ENCODE data around the gene FAM118A.

Gene FAM118A

GRCh38 chr22:45308957-45309421, 745 bp upstream of the FAM118A start:
- peak overlapping the region; percentile 56 for H2AK5ac ChIP-seq (ENCODE audit: low read length)
- peaks cover 14% of the 10 kb centered on the region for H3K79me1 ChIP-seq (ENCODE audit: low read length)
- peaks cover 17% of the 10 kb centered on the region for H3K79me2 ChIP-seq (ENCODE audit: control insufficient read depth, insufficient read depth, low read length, poor library complexity)
- peaks cover 20 to 28% of the 10 kb centered on the region in 2 experiments for H3K4me1 ChIP-seq (ENCODE audit: control insufficient read depth in 1 of 2, insufficient read depth in 2 of 2, low read length in 2 of 2)
- H2AFZ ChIP-seq (ENCODE audit: insufficient read depth, low read length, poor library complexity) = peak overlapping the region; percentile 64
- peak overlapping the region; percentile 78 for H3K4me2 ChIP-seq (ENCODE audit: low read length)
- peak overlapping the region; percentile 19 for H3K27ac ChIP-seq (ENCODE audit: low read depth, low read length)
- H3K9ac ChIP-seq (ENCODE audit: low read length) = peak overlapping the region; percentile 14
- H2BK12ac ChIP-seq (ENCODE audit: low read length) = peak overlapping the region; percentile 47
- H4K8ac ChIP-seq (ENCODE audit: low read depth, low read length) = peak overlapping the region; percentile 73
- peaks cover 3% of the 10 kb centered on the region for H3K9me3 ChIP-seq (ENCODE audit: insufficient read depth, low read depth, low read length)
- H2BK120ac ChIP-seq (ENCODE audit: insufficient read depth, low read length, poor library complexity) = peak overlapping the region; percentile 26
- peak overlapping the region; percentile 5 for H4K12ac ChIP-seq (ENCODE audit: low read depth, low read length)
- peak overlapping the region; percentile 52 for H3K18ac ChIP-seq (ENCODE audit: low read length)
- H2BK5ac ChIP-seq (ENCODE audit: low read depth, low read length, poor library complexity) = no peak overlapping the region
- DNase-seq = no peak
- H3K36me3 ChIP-seq (ENCODE audit: control insufficient read depth in 1 of 2, insufficient read depth in 2 of 2, low read length in 2 of 2) = no peaks in the 10 kb centered on the region
- peak overlapping the region; percentile 75 for H3K14ac ChIP-seq (ENCODE audit: low read length)
- peak overlapping the region; percentile 51 for H3K4me3 ChIP-seq (ENCODE audit: low read depth, low read length)
- peak overlapping the region; percentile 79 for H4K91ac ChIP-seq (ENCODE audit: low read depth, low read length)
- H3K27me3 ChIP-seq (ENCODE audit: insufficient read depth, low read length) = no peaks in the 10 kb centered on the region
- no peak overlapping the region for H3K4ac ChIP-seq (ENCODE audit: low read depth, low read length)
- no CpG with 5 or more reads among the region's 25 CpGs for WGBS (ENCODE audit: extremely low coverage, insufficient coverage, insufficient read length)
- no peak overlapping the region for H3K23ac ChIP-seq (ENCODE audit: low read length)

- peak overlapping the region; percentile 31 for H2BK5ac ChIP-seq (ENCODE audit: low read depth, low read length, poor library complexity)
- peak overlapping the region; percentile 6 for H4K8ac ChIP-seq (ENCODE audit: low read depth, low read length)
- WGBS (ENCODE audit: extremely low coverage, insufficient coverage, insufficient read length) = no CpG with 5 or more reads among the region's 33 CpGs
Measured at GRCh38 chr22:45310331-45310976, 720 bp downstream of the FAM118A start.

GRCh38 chr22:45310977-45311531, 1.3 kb downstream of the FAM118A start:
- Histone ChIP-seq H3K18ac (ENCODE audit: low read length) (peak overlapping the region; percentile 59), H4K91ac (ENCODE audit: low read depth, low read length) (no peak overlapping the region), H3K23ac (ENCODE audit: low read length) (no peak overlapping the region), H3K4me3 (ENCODE audit: low read depth, low read length) (no peak overlapping the region), H3K36me3 (ENCODE audit: control insufficient read depth in 1 of 2, insufficient read depth in 2 of 2, low read length in 2 of 2) (no peaks in the 10 kb centered on the region), H4K8ac (ENCODE audit: low read depth, low read length) (no peak overlapping the region), H3K14ac (ENCODE audit: low read length) (no peak overlapping the region), H2BK5ac (ENCODE audit: low read depth, low read length, poor library complexity) (no peak overlapping the region), H2BK120ac (ENCODE audit: insufficient read depth, low read length, poor library complexity) (no peak overlapping the region), H2AFZ (ENCODE audit: insufficient read depth, low read length, poor library complexity) (no peak overlapping the region), H3K79me1 (ENCODE audit: low read length) (peaks cover 14% of the 10 kb centered on the region), H2BK12ac (ENCODE audit: low read length) (no peak overlapping the region), H2AK5ac (ENCODE audit: low read length) (no peak overlapping the region), H4K12ac (ENCODE audit: low read depth, low read length) (no peak overlapping the region), H3K27ac (ENCODE audit: low read depth, low read length) (no peak overlapping the region), H3K4me2 (ENCODE audit: low read length) (peak overlapping the region; percentile 94), H3K79me2 (ENCODE audit: control insufficient read depth, insufficient read depth, low read length, poor library complexity) (peaks cover 17% of the 10 kb centered on the region), H3K4me1 (ENCODE audit: control insufficient read depth in 1 of 2, insufficient read depth in 2 of 2, low read length in 2 of 2) (peaks cover 24 to 32% of the 10 kb centered on the region in 2 experiments), H3K9ac (ENCODE audit: low read length) (no peak overlapping the region), H3K4ac (ENCODE audit: low read depth, low read length) (peak overlapping the region; percentile 89), H3K9me3 (ENCODE audit: insufficient read depth, low read depth, low read length) (peaks cover 3% of the 10 kb centered on the region), H3K27me3 (ENCODE audit: insufficient read depth, low read length) (no peaks in the 10 kb centered on the region)
- no peak for DNase-seq
- whole genome bisulfite sequencing (ENCODE audit: extremely low coverage, insufficient coverage, insufficient read length) = no CpG with 5 or more reads among the region's 14 CpGs

More at GRCh38 chr22:45310331-45310976, 720 bp downstream of the FAM118A start:
- H2AK5ac ChIP-seq (ENCODE audit: low read length) = no peak overlapping the region
- H3K23ac ChIP-seq (ENCODE audit: low read length) = no peak overlapping the region
- H2BK12ac ChIP-seq (ENCODE audit: low read length) = peak overlapping the region; percentile 29
- peak overlapping the region; percentile 75 for H4K91ac ChIP-seq (ENCODE audit: low read depth, low read length)
- H4K12ac ChIP-seq (ENCODE audit: low read depth, low read length) = peak overlapping the region; percentile 3
- peak overlapping the region; percentile 68 for H3K9ac ChIP-seq (ENCODE audit: low read length)
- H2AFZ ChIP-seq (ENCODE audit: insufficient read depth, low read length, poor library complexity) = peak overlapping the region; percentile 23
- H3K4me1 ChIP-seq (ENCODE audit: control insufficient read depth in 1 of 2, insufficient read depth in 2 of 2, low read length in 2 of 2) = peaks cover 24 to 32% of the 10 kb centered on the region in 2 experiments
- peak overlapping the region; percentile 70 for H3K14ac ChIP-seq (ENCODE audit: low read length)
- no peaks in the 10 kb centered on the region for H3K27me3 ChIP-seq (ENCODE audit: insufficient read depth, low read length)
- H3K36me3 ChIP-seq (ENCODE audit: control insufficient read depth in 1 of 2, insufficient read depth in 2 of 2, low read length in 2 of 2) = no peaks in the 10 kb centered on the region
- peak overlapping the region; percentile 73 for H3K18ac ChIP-seq (ENCODE audit: low read length)
- peaks cover 14% of the 10 kb centered on the region for H3K79me1 ChIP-seq (ENCODE audit: low read length)
- peak overlapping the region; percentile 94 for H3K4ac ChIP-seq (ENCODE audit: low read depth, low read length)
- peak overlapping the region; percentile 73 for H3K27ac ChIP-seq (ENCODE audit: low read depth, low read length)
- no peak for DNase-seq
- H3K4me3 ChIP-seq (ENCODE audit: low read depth, low read length) = peak overlapping the region; percentile 83
- H3K4me2 ChIP-seq (ENCODE audit: low read length) = peak overlapping the region; percentile 94
- no peak overlapping the region for H2BK120ac ChIP-seq (ENCODE audit: insufficient read depth, low read length, poor library complexity)
- H3K9me3 ChIP-seq (ENCODE audit: insufficient read depth, low read depth, low read length) = peaks cover 3% of the 10 kb centered on the region
- H3K79me2 ChIP-seq (ENCODE audit: control insufficient read depth, insufficient read depth, low read length, poor library complexity) = peaks cover 17% of the 10 kb centered on the region

- Histone ChIP-seq H3K23ac (ENCODE audit: low read length) (no peak overlapping the region), H2BK5ac (ENCODE audit: low read depth, low read length, poor library complexity) (peak overlapping the region; percentile 6), H3K14ac (ENCODE audit: low read length) (no peak overlapping the region), H3K18ac (ENCODE audit: low read length) (no peak overlapping the region), H3K9ac (ENCODE audit: low read length) (no peak overlapping the region), H3K4me3 (ENCODE audit: low read depth, low read length) (no peak overlapping the region), H3K4ac (ENCODE audit: low read depth, low read length) (no peak overlapping the region), H2BK120ac (ENCODE audit: insufficient read depth, low read length, poor library complexity) (peak overlapping the region; percentile 20), H4K12ac (ENCODE audit: low read depth, low read length) (no peak overlapping the region), H2AK5ac (ENCODE audit: low read length) (no peak overlapping the region), H3K36me3 (ENCODE audit: control insufficient read depth in 1 of 2, insufficient read depth in 2 of 2, low read length in 2 of 2) (no peaks in the 10 kb centered on the region), H3K27me3 (ENCODE audit: insufficient read depth, low read length) (no peaks in the 10 kb centered on the region), H3K79me2 (ENCODE audit: control insufficient read depth, insufficient read depth, low read length, poor library complexity) (peaks cover 18% of the 10 kb centered on the region), H3K27ac (ENCODE audit: low read depth, low read length) (peak overlapping the region; percentile 28), H4K8ac (ENCODE audit: low read depth, low read length) (no peak overlapping the region), H3K9me3 (ENCODE audit: insufficient read depth, low read depth, low read length) (peaks cover 3% of the 10 kb centered on the region), H4K91ac (ENCODE audit: low read depth, low read length) (no peak overlapping the region), H2AFZ (ENCODE audit: insufficient read depth, low read length, poor library complexity) (no peak overlapping the region), H3K4me1 (ENCODE audit: control insufficient read depth in 1 of 2, insufficient read depth in 2 of 2, low read length in 2 of 2) (peaks cover 26 to 32% of the 10 kb centered on the region in 2 experiments), H2BK12ac (ENCODE audit: low read length) (no peak overlapping the region), H3K4me2 (ENCODE audit: low read length) (no peak overlapping the region), H3K79me1 (ENCODE audit: low read length) (peaks cover 14% of the 10 kb centered on the region)
- WGBS (ENCODE audit: extremely low coverage, insufficient coverage, insufficient read length) = no CpG with 5 or more reads among the region's 8 CpGs
- peak; percentile 33 to 59 for DNase-seq
Measured at GRCh38 chr22:45312415-45312814, 2.7 kb downstream of the FAM118A start.
